ENCODE results near the gene DOCK11.

GRCh38 chrX:118714521-118714920, 218.9 kb downstream of the DOCK11 start:
- TF ChIP-seq, protein P1, sequence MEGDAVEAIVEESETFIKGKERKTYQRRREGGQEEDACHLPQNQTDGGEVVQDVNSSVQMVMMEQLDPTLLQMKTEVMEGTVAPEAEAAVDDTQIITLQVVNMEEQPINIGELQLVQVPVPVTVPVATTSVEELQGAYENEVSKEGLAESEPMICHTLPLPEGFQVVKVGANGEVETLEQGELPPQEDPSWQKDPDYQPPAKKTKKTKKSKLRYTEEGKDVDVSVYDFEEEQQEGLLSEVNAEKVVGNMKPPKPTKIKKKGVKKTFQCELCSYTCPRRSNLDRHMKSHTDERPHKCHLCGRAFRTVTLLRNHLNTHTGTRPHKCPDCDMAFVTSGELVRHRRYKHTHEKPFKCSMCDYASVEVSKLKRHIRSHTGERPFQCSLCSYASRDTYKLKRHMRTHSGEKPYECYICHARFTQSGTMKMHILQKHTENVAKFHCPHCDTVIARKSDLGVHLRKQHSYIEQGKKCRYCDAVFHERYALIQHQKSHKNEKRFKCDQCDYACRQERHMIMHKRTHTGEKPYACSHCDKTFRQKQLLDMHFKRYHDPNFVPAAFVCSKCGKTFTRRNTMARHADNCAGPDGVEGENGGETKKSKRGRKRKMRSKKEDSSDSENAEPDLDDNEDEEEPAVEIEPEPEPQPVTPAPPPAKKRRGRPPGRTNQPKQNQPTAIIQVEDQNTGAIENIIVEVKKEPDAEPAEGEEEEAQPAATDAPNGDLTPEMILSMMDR (IDR thresholded peaks at IDR 0.05; ENCODE audit: extremely low read depth in 1 of 2, insufficient read depth in 1 of 2, low read depth in 1 of 2, low read length in 2 of 2), result no peak
- TF ChIP-seq POLR2A (IDR thresholded peaks at IDR 0.05; ENCODE audit: low read depth, low read length) (no peak), GATA2 (IDR thresholded peaks at IDR 0.05; ENCODE audit: insufficient read depth, insufficient read length, low read depth, low read length) (no peak), MAX (IDR thresholded peaks at IDR 0.05; ENCODE audit: insufficient read depth, insufficient read length) (no peak), FOS (IDR thresholded peaks at IDR 0.05; ENCODE audit: borderline replicate concordance, insufficient read depth, low read length) (no peak), EZH2 (IDR thresholded peaks at IDR 0.05; ENCODE audit: borderline replicate concordance, low read depth, low read length, severe bottlenecking) (no peak), MYC (IDR thresholded peaks at IDR 0.05; ENCODE audit: low read depth, low read length) (no peak), POLR2AphosphoS5 (IDR thresholded peaks at IDR 0.05; ENCODE audit: insufficient read depth, low read depth, low read length) (no peak)
